GM18861 (cell line): ENCODE results near the gene SUN5.

Source experiments
- ATAC-seq: cut with Tn5 transposase; IDR thresholded peaks from one replicate; pipeline ENCODE4 v1.9.1; 2021; ENCODE audit not compliant: unreplicated experiment

Gene SUN5

GRCh38 chr20:33026779-33027759 lies 22.8 kb upstream of the SUN5 start:
- no peak for ATAC-seq

GRCh38 chr20:33026072-33026778 lies 22.0 kb upstream of the SUN5 start:
- no peak for ATAC-seq

GRCh38 chr20:33025318-33025876 lies 21.2 kb upstream of the SUN5 start:
- ATAC-seq: no peak

- ATAC-seq: no peak
Measured at GRCh38 chr20:33024609-33025317, 20.5 kb upstream of the SUN5 start.

- no peak for ATAC-seq
Measured at GRCh38 chr20:33024243-33024560, 20.0 kb upstream of the SUN5 start.

GRCh38 chr20:33023439-33024242 lies 19.4 kb upstream of the SUN5 start:
- no peak for ATAC-seq

- no peak for ATAC-seq
Measured at GRCh38 chr20:33022694-33023438, 18.6 kb upstream of the SUN5 start.

- no peak for ATAC-seq
Measured at GRCh38 chr20:33022289-33022688, 18.1 kb upstream of the SUN5 start.

GRCh38 chr20:33021879-33022278 lies 17.6 kb upstream of the SUN5 start:
- no peak for ATAC-seq

GRCh38 chr20:33020278-33021161 lies 16.3 kb upstream of the SUN5 start:
- ATAC-seq: no peak

GRCh38 chr20:33019465-33020277 lies 15.4 kb upstream of the SUN5 start:
- no peak for ATAC-seq

GRCh38 chr20:33018169-33018931 lies 14.1 kb upstream of the SUN5 start:
- no peak for ATAC-seq

GRCh38 chr20:33017542-33017941 lies 13.3 kb upstream of the SUN5 start:
- no peak for ATAC-seq

GRCh38 chr20:33016581-33017109 lies 12.4 kb upstream of the SUN5 start:
- ATAC-seq: no peak

GRCh38 chr20:33015700-33016580 lies 11.7 kb upstream of the SUN5 start:
- ATAC-seq: no peak

GRCh38 chr20:33015114-33015484 lies 10.9 kb upstream of the SUN5 start:
- no peak for ATAC-seq
